Hepatocyte (in vitro differentiated cells): Measurements from ENCODE around the gene G6PC1.

ENCODE experiments used
- CTCF ChIP-seq: fragments of 200-600 bp; sonication (generic); IDR thresholded peaks from 2 replicates; pipeline ENCODE4 v1.5.1; 2016; ENCODE audit warnings: antibody characterized with exemption, mild to moderate bottlenecking; ENCODE audit not compliant: poor library complexity
- EZH2 ChIP-seq: fragments of 200-600 bp; sonication (generic); IDR thresholded peaks from 2 replicates; pipeline ENCODE4 v1.6.1; 2016; ENCODE audit warnings: antibody characterized with exemption, mild to moderate bottlenecking, borderline replicate concordance

GRCh38 chr17:42901535-42902229 is 1.1 kb downstream of the G6PC1 start:
- TF ChIP-seq CTCF (no peak), EZH2 (no peak)
